Inflammatory macrophage treated with lipopolysaccharide for 1 hour (primary cell): ENCODE results near the gene BEAN1.
A peak's percentile ranks its signal among the peaks of the same experiment; 100 is the strongest.

Source experiments
- DNase-seq, 2 donors: peaks; one replicate each; pipeline ENCODE4 v3.0.0-alpha.2; 2020 to 2022

Gene BEAN1

GRCh38 chr16:66397736-66398433 lies 29.2 kb upstream of the BEAN1 start:
- no peak for DNase-seq

- no peak for DNase-seq
These were observed 28.1 kb upstream of the BEAN1 start for GRCh38 chr16:66399031-66399430.

DNA sequence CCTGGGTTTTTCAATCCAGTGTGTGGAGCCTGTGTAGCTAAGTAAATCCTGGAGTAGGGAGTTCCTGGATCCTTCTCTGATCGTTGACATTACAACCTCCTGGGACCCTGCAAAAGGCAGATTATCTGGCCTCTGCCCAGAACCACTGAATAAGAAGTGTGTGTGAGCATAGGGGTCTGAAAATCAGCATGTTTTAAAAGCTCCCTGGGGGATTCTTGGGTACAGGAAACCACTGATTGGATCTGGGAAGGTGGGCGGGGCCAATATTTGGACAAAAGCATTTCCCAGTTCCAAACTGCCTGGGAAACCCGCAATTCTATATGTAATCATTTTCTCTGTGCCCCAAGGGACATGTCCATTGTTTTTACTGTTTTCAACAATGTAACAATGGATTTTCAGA lies 27.2 kb upstream of the BEAN1 start:
- no peak for DNase-seq

GRCh38 chr16:66400503-66401380 lies 26.4 kb upstream of the BEAN1 start:
- DNase-seq = no peak

DNA sequence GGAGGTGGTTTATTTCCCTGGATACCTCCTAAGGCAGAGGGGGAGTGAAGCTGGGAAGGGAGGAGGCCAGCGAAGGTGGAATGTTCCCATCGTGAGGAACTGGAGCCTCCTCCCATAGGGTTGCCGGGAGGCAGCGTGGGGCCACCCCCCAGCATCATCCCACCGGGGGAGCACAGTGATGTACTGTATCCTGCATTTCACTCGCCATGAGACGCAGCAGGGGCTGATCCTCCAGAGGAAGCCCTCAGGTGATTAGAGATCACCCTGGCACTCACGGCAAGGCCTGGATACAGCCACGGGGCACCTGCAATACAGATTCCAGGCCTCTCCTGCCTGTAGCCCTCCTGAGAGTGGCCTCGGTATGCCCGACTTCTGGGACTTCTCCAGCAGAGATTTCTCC lies 25.5 kb upstream of the BEAN1 start:
- no peak for DNase-seq

DNA sequence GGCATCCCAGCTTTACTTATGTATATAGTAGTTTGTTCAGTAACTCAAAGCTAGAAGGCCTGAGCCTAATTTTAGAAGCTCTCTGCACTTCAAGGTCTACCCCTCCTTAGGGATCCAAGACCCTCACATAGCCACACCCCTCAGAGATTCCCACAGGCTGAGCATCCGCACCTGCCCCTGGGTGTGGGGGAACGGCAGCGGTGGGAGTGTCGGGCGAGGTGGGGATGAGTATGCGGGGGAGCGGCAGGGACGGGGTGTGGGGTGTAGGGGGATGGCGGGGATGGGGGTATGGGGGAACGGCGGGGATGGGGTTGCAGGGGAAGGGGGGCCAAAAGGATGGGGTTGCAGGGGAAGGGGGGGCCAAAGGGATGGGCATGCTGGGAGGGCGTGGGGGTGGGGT lies 24.9 kb upstream of the BEAN1 start:
- no peak for DNase-seq

DNA sequence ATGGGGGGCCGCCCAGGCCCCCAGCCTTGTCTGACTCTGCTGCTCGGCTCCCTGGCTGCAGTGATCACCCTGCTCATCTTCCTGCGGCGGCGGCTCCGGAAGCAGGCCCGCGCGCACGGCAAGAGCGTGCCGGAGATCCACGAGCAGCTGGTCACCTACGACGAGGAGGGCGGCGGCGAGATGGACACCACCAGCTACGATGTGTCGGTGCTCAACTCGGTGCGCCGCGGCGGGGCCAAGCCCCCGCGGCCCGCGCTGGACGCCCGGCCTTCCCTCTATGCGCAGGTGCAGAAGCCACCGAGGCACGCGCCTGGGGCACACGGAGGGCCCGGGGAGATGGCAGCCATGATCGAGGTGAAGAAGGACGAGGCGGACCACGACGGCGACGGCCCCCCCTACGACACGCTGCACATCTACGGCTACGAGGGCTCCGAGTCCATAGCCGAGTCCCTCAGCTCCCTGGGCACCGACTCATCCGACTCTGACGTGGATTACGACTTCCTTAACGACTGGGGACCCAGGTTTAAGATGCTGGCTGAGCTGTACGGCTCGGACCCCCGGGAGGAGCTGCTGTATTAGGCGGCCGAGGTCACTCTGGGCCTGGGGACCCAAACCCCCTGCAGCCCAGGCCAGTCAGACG lies 24.4 kb upstream of the BEAN1 start:
- DNase-seq = no peak

DNA sequence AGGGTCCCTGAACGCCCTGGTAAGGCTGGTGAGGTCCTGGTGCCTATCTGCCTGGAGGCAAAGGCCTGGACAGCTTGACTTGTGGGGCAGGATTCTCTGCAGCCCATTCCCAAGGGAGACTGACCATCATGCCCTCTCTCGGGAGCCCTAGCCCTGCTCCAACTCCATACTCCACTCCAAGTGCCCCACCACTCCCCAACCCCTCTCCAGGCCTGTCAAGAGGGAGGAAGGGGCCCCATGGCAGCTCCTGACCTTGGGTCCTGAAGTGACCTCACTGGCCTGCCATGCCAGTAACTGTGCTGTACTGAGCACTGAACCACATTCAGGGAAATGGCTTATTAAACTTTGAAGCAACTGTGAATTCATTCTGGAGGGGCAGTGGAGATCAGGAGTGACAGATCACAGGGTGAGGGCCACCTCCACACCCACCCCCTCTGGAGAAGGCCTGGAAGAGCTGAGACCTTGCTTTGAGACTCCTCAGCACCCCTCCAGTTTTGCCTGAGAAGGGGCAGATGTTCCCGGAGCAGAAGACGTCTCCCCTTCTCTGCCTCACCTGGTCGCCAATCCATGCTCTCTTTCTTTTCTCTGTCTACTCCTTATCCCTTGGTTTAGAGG lies 23.5 kb upstream of the BEAN1 start:
- no peak for DNase-seq

DNA sequence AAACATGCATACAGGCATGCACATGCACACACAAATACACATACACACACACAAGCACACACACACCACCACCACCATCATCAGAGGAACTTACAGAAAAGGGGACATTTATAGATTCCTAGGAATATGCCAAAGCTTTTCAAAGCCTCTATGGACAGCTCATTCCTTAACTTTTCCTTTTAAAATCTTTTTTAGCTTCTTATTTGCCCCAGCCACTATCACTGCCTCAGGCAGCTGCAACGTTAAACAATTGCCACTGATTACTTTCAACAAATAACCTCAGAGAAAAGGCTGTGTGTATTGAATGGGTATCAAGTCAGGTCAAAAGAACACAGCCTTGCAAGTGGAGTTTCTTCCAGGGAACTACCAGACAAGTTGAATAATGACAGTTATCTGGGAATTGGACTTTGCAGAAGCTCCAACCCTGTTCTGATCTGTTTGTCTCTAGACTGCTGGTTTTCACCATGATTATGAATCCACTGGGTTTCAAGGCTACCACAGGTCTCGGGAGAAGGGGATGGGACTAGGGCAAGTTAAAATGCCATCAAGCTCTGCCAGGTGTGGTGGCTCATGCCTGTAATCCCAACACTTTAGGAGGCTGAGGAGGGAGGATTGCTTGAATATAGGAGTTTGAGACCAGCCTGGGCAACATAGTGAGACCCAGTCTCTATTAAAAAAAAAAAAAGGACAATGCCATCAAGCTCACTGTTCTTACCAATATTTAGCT lies 21.9 kb upstream of the BEAN1 start:
- no peak for DNase-seq

DNA sequence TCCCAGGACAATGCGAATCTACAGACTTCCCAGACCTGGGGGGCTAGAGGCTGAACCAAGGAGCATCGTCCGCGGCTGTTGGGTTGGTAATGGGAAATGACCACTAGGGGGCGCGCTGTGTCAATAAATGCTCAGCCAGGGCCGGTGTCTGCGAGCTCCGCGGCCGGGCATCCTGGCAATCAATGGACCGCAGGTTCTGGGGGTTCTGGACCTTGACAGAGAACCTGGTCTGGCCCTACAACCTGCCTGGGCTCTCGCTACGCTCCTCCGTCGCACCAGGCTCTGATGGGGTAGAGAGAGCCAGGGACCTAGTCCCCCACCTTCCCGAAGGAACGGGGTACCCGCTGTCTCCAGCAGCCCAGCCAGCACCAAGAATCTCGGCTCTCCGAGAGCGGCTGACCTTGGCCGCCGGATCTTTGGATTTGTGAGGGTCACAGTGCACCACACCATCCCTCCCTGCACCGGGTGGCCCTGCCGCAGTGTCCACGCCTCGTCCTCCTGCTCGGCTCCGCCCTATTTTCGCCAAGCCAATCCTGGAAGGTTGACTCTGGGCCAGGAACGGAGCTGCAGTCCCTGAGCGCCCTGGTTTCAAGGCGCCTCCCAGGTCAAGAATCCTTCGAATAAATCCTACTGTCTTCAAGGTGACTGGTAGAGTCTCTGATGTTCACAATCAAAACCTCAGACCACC lies 20.4 kb upstream of the BEAN1 start:
- peak; percentile 48 to 96 for DNase-seq

DNA sequence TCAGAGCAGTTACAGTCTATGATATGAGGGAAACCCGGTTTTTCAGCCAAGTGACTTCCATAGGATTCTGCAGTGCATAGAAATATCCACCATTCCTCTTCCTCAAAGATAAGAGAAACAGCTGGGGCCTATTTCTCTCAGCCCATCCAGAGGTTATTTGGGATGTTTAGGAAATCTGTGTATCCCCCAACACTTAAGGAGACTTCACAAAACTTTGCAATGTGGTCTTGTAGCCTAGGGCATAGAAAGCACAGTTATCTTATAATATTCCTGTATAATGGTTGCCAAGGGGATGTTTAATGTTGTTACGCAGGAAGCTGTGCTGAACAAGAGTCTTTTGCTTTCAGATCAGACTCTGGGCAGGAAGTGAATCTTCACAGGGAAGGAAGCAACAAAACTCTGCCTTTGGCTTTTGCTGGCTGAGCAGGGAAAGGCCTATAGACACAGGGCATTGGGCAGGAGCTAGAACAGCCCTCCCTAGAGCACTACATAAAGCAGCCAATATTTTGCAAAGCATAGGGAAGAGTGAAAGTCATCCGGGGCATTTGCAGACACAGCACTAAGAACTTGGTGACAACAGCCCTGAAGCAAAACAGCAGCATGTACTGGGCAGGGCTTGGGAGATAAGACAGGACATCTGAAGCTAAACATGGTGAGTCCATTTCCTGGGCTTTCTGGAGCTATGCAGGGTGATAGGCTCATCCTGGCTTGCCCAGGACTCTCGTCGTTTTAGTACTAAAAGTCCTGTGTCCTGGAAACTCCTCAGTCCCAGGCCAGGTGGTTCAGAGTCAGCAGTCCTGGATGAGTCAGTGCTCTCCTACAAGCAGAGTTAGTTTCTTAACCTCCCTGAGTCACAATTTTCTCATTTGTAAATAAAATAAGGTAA lies 18.7 kb upstream of the BEAN1 start:
- DNase-seq = peak; percentile 38 to 57

DNA sequence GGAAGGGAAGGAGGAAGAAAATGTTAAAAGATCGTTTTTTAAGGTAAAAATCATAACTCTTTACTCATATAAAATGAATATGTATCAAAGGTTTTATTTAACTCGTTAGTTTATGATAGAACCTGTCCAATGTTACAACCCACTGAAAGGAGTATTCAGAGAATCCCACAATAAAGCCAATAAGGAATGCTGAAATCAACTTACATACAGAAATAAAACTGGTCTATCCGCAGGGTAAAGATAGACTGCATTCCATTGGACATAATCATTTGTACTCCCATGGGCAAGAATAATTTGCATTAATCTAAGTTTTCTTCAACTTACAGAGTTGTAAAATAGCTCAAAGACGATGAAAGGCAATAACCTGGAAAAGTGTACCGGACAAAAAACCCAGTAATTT lies 17.9 kb upstream of the BEAN1 start:
- DNase-seq = no peak

DNA sequence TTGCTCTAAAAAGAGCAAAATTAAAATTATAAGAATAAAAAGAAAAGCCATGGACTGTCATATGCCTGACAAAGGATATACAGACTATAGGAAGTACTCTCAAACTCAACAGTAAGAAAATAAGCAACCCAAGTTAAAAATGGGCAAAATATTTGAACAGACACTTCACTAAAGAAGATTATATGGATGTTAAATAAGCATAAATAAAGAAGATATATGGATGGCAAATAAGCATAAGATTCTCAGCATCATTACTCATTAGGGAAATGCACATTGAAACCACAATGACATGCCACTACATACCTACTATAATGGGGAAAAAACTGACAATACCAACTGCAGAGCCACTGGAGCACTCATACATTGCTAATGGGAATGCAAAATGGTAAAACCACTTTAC lies 14.9 kb upstream of the BEAN1 start:
- no peak for DNase-seq

- no peak for DNase-seq
These were observed 12.2 kb upstream of the BEAN1 start for GRCh38 chr16:66414891-66415290.

DNA sequence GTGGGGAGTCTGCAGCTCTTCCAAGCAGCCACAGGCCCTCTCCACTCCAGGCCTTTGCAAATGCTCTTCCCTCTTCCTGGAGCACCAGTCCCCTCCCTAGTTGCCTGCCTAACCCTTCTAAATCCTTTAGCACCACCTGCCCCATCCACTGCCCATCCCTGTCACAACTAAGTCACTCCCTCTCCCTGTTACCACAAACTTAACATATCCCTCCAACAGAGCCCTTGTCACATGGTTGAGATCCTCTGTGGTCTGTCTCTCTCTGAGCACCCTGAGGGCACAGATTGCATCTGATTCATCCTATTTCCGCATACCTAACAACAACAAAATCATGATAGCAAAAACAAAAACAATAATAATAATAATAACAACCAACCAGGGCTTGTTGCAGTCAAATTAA lies 11.0 kb upstream of the BEAN1 start:
- DNase-seq = no peak

DNA sequence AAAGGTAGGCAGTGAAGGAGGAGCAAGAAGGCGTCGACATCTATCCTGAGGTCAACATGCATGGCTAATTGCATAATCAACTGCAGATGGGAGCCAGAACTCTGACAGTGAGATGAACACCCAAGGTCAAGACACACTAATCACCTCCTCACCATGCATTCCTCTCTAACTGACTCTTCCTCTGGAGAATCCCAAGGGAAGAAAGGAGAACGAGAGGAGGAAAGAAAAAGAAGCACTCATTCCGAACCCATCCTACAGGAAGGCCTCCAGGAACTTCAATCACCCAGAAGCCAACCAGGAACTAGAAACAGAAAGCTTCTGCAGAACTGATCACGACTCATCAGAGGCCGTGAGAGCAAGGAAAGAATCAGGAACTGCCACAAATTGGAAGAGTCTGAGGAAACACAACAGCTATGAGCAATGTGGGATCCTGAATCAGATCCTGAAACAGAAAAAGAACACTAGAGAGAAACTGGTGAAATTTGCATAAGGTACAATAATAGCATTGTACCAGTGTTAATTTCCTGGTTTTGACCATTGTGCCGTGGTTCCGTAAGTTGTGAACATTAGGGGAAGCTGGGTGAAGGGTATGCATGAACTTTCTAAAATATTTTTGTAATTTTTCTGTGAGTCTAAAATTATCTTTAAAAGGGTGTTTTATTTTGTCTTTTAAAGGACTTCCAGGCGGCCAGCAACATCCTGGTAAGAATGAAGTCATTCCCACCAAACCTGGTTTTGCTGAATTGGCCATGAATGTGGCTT lies 10.0 kb upstream of the BEAN1 start:
- DNase-seq = peak; percentile 73 to 80

- peak; percentile 38 to 65 for DNase-seq
These were observed 8.7 kb upstream of the BEAN1 start for GRCh38 chr16:66418165-66418962.

DNA sequence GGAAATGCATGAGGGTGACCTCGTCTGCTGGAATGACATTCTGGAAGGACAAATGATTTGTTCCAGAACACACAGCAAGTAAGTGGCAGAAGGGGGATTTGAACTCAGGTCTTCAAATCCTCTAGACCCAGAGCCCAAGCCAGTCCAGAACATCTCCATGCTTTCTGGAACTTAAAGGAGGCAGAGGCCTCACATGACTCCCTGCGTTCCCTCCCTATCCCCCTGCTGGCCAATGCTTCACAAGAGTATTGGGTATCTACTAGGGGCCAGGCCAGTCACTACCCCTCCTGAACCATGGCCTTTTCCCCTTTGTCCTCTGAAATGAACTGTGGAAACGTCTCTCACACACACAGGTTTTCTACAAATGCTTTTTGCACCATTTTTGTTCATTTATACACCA lies 7.6 kb upstream of the BEAN1 start:
- no peak for DNase-seq

DNA sequence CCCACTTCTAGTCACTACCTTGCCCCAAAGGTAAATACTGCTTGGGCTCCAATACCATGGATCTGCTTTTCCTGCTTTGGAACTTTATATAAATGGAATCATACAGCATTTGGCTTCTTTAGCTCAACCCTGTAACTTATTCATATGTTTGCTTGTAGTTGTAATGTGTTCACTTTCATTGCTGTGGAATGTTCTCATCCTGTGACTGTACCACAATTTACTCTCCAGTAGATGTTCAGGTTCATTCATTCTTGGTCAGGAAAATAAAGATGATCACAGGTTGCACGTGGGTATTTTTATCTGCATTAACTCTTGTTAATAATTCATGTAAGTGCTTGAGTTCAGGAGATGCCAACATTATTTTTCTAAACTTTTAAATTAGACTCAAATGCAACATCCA lies 6.7 kb upstream of the BEAN1 start:
- DNase-seq = no peak
